ENCODE measurements around the gene ANKRD50. TPM values are rescaled to one million over a fixed set of nuclear protein-coding genes. Genes with fewer than 3 reads are reported as not detected.

ANKRD50 gene
- total RNA-seq, 1 experiment from 2014 or later = 14.3 TPM

DNA sequence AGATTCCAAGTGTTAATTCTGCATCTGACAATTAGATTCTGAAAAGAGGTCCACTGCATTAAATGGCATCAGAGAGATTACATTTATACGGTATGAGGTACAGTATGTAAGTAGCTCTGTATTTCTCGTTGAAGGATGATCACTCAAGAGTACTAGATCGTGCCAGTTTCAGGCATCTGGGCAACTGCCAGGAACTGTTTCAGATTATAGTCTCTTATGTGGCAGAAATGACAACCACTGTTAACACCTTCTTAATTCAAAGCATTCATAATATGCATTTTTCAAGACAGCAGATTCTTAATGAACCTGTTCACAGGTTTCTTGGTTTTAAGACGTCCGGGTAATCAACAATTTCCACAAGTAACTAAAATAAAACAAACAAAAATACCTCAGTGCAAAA, 1.6 kb downstream of the ANKRD50 start:
- intact Hi-C loops (cut with micrococcal nuclease; ENCODE audit: unreplicated experiment) = loop anchor here (10.0 kb wide), 1 partner anchor 524 kb away; no protein-coding TSS in a partner anchor
- no peaks in the 10 kb centered on the region for H3K27me3 ChIP-seq (ENCODE audit: control insufficient read depth, insufficient read depth, low read length)
- H3K36me3 ChIP-seq (ENCODE audit: control insufficient read depth, insufficient read depth, low read length) = peaks cover 2% of the 10 kb centered on the region
- ChIA-PET CTCF (no interaction called here), POLR2A (no interaction called here)
- no peak for DNase-seq (ENCODE audit: low read depth, low spot score)
- peak overlapping the region; percentile 54 to 87 for H3K4me3 ChIP-seq (ENCODE audit: low read depth in 2 of 2, low read length in 2 of 2)
- peaks cover 24% of the 10 kb centered on the region for H3K4me1 ChIP-seq (ENCODE audit: control insufficient read depth, insufficient read depth, low read length)
- in situ Hi-C loops (cut with HindIII; ENCODE audit: low pct_unique_long_range_greater_than_20kb, low sequenced_read_pairs) = no loop called here
- TF ChIP-seq, protein P1, sequence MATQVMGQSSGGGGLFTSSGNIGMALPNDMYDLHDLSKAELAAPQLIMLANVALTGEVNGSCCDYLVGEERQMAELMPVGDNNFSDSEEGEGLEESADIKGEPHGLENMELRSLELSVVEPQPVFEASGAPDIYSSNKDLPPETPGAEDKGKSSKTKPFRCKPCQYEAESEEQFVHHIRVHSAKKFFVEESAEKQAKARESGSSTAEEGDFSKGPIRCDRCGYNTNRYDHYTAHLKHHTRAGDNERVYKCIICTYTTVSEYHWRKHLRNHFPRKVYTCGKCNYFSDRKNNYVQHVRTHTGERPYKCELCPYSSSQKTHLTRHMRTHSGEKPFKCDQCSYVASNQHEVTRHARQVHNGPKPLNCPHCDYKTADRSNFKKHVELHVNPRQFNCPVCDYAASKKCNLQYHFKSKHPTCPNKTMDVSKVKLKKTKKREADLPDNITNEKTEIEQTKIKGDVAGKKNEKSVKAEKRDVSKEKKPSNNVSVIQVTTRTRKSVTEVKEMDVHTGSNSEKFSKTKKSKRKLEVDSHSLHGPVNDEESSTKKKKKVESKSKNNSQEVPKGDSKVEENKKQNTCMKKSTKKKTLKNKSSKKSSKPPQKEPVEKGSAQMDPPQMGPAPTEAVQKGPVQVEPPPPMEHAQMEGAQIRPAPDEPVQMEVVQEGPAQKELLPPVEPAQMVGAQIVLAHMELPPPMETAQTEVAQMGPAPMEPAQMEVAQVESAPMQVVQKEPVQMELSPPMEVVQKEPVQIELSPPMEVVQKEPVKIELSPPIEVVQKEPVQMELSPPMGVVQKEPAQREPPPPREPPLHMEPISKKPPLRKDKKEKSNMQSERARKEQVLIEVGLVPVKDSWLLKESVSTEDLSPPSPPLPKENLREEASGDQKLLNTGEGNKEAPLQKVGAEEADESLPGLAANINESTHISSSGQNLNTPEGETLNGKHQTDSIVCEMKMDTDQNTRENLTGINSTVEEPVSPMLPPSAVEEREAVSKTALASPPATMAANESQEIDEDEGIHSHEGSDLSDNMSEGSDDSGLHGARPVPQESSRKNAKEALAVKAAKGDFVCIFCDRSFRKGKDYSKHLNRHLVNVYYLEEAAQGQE (IDR thresholded peaks at IDR 0.05; ENCODE audit: insufficient read depth in 1 of 2, low read depth in 2 of 2, low read length in 1 of 2) = no peak
- TF ChIP-seq SIN3A (IDR thresholded peaks at IDR 0.05; ENCODE audit: borderline replicate concordance, insufficient read depth, low read depth, low read length) = no peak
- TF ChIP-seq POLR2AphosphoS5 (IDR thresholded peaks at IDR 0.05; ENCODE audit: low read depth, low read length) = no peak
- TF ChIP-seq, protein P2, sequence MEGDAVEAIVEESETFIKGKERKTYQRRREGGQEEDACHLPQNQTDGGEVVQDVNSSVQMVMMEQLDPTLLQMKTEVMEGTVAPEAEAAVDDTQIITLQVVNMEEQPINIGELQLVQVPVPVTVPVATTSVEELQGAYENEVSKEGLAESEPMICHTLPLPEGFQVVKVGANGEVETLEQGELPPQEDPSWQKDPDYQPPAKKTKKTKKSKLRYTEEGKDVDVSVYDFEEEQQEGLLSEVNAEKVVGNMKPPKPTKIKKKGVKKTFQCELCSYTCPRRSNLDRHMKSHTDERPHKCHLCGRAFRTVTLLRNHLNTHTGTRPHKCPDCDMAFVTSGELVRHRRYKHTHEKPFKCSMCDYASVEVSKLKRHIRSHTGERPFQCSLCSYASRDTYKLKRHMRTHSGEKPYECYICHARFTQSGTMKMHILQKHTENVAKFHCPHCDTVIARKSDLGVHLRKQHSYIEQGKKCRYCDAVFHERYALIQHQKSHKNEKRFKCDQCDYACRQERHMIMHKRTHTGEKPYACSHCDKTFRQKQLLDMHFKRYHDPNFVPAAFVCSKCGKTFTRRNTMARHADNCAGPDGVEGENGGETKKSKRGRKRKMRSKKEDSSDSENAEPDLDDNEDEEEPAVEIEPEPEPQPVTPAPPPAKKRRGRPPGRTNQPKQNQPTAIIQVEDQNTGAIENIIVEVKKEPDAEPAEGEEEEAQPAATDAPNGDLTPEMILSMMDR (IDR thresholded peaks at IDR 0.05) = no peak
- no peak for TF ChIP-seq TCF7L2 (IDR thresholded peaks at IDR 0.05; ENCODE audit: low read depth, low read length)
- H3K27ac ChIP-seq (ENCODE audit: low read length) = peak overlapping the region; percentile 92
- H3K9me3 ChIP-seq (ENCODE audit: control insufficient read depth, insufficient read depth, low read depth, low read length) = no peaks in the 10 kb centered on the region
- no peak for ATAC-seq
- BruUV-seq (replicated peaks) = TSS peak; percentile 59

DNA sequence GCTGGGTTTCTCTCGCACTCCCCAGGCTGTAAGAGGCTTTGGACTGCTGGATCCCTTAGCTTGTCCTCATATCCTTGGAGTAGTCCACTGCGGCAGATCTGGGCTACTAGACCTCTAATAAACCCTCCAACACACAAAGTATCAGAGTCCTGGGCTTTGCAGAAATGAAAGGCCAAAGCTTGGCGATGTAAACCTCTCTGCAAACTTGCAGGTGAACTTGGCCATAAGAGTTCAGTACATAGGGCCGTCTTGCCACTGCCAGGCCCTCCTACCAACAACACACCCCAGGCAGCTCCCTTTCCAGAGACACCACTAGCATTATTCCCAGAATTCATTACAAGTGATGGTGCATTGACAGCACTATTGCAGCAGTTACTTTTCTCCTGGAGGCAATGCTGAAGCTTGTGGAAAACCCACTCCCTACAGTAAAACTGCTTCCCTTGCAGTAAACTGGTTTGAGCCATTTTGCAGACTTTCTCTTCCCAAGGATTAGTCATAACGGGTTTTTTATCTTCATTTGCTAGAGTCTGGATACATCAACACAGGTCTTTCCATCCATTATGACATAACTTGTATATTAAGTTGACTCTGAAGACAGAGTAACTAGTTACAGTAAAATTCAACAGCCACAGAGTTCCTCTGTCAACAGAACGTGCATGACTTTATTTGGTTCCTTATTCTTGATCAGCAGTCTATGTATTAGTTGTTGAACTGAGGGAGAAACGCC, 2.4 kb downstream of the ANKRD50 start:
- H3K9me3 ChIP-seq (ENCODE audit: control insufficient read depth, insufficient read depth, low read depth, low read length) = no peaks in the 10 kb centered on the region
- ATAC-seq (no peak), DNase-seq (ENCODE audit: low read depth, low spot score) (no peak)
- intact Hi-C loops (cut with micrococcal nuclease; ENCODE audit: unreplicated experiment) (loop anchor here (10.0 kb wide), 1 partner anchor 525 kb away; no protein-coding TSS in a partner anchor), in situ Hi-C loops (cut with HindIII; ENCODE audit: low pct_unique_long_range_greater_than_20kb, low sequenced_read_pairs) (no loop called here)
- peaks cover 24% of the 10 kb centered on the region for H3K4me1 ChIP-seq (ENCODE audit: control insufficient read depth, insufficient read depth, low read length)
- peaks cover 2% of the 10 kb centered on the region for H3K36me3 ChIP-seq (ENCODE audit: control insufficient read depth, insufficient read depth, low read length)
- BruUV-seq (replicated peaks) = no TSS peak
- POLR2A ChIA-PET = no interaction called here
- H3K27ac ChIP-seq (ENCODE audit: low read length) = peak overlapping the region; percentile 92
- no peaks in the 10 kb centered on the region for H3K27me3 ChIP-seq (ENCODE audit: control insufficient read depth, insufficient read depth, low read length)
- TF ChIP-seq TCF7L2 (IDR thresholded peaks at IDR 0.05; ENCODE audit: low read depth, low read length) = no peak
- TF ChIP-seq SIN3A (IDR thresholded peaks at IDR 0.05; ENCODE audit: borderline replicate concordance, insufficient read depth, low read depth, low read length) = no peak
- TF ChIP-seq, protein P1 (IDR thresholded peaks at IDR 0.05; ENCODE audit: insufficient read depth in 1 of 2, low read depth in 2 of 2, low read length in 1 of 2) = no peak
- TF ChIP-seq POLR2AphosphoS5 (IDR thresholded peaks at IDR 0.05; ENCODE audit: low read depth, low read length) = no peak
- peak overlapping the region; percentile 54 to 87 for H3K4me3 ChIP-seq (ENCODE audit: low read depth in 2 of 2, low read length in 2 of 2)
- CTCF ChIA-PET = no interaction called here

All from Panc1 (cell line).